ENCODE results near the gene TEKT5. TPM values are rescaled to one million over a fixed set of nuclear protein-coding genes. Genes with fewer than 3 reads are reported as not detected.

Gene TEKT5
- total RNA-seq, 1 experiment from 2014 or later: not detected

DNA sequence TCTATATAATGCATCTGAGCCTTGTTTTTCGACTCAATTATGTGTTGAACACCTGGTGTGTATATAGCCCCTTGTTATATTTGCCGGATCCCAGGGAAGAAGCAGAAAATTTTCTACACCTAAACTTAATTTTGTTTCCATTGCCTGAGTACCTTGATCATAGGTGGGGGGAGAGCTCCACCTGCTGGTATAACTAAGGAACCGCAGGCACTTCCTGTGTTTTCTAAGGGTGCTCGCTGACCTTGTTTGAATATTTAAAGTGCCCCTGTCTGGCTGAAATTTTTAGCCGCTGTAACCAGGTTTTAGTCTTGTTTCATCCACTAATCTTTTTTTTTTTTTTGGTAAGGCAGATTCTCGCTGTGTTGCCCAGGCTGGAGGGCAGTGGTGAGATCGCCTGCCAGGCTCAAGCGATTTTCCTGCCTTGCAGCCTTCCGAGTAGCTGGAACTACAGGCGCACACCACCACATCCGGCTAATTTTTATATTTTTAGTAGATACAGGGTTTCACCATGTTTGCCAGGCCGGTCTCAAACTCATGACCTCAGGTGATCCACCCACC lies 42.4 kb upstream of the TEKT5 start:
- ChIA-PET CTCF (interaction anchor here (0.6 to 7.3 kb wide), 31 partner anchors 12 to 1598 kb away, joined by 3 to 179 read pairs (median 4); no protein-coding TSS in a partner anchor), POLR2A (interaction anchor here (1.1 kb wide), 1 partner anchor 223 kb away, joined by 5 read pairs; no protein-coding TSS in a partner anchor)
- no peak overlapping the region for H3K27ac Mint-ChIP-seq (ENCODE audit: low read depth, unreplicated experiment)
- no peaks in the 10 kb centered on the region for H3K4me1 Mint-ChIP-seq (ENCODE audit: insufficient read depth, unreplicated experiment)
- TF ChIP-seq, protein P1, sequence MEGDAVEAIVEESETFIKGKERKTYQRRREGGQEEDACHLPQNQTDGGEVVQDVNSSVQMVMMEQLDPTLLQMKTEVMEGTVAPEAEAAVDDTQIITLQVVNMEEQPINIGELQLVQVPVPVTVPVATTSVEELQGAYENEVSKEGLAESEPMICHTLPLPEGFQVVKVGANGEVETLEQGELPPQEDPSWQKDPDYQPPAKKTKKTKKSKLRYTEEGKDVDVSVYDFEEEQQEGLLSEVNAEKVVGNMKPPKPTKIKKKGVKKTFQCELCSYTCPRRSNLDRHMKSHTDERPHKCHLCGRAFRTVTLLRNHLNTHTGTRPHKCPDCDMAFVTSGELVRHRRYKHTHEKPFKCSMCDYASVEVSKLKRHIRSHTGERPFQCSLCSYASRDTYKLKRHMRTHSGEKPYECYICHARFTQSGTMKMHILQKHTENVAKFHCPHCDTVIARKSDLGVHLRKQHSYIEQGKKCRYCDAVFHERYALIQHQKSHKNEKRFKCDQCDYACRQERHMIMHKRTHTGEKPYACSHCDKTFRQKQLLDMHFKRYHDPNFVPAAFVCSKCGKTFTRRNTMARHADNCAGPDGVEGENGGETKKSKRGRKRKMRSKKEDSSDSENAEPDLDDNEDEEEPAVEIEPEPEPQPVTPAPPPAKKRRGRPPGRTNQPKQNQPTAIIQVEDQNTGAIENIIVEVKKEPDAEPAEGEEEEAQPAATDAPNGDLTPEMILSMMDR (IDR thresholded peaks at IDR 0.05; ENCODE audit: unreplicated experiment): peak; percentile 78
- intact Hi-C loops (cut with micrococcal nuclease): loop anchor here (1.0 to 5.0 kb wide), 5 partner anchors 156 to 480 kb away; partner anchors contain the start of gene EMP2
- no peaks in the 10 kb centered on the region for H3K9me3 Mint-ChIP-seq (ENCODE audit: unreplicated experiment)
- H3K4me3 Mint-ChIP-seq (ENCODE audit: unreplicated experiment): no peak overlapping the region
- H3K27me3 Mint-ChIP-seq (ENCODE audit: insufficient read depth, unreplicated experiment): no peaks in the 10 kb centered on the region
- BruUV-seq (replicated peaks): no TSS peak
- peak; percentile 80 for DNase-seq (ENCODE audit: unreplicated experiment)
- H3K36me3 Mint-ChIP-seq (ENCODE audit: insufficient read depth, unreplicated experiment): no peaks in the 10 kb centered on the region

GRCh38 chr16:10731790-10732189 lies 37.1 kb upstream of the TEKT5 start:
- Mint-ChIP-seq H3K27me3 (ENCODE audit: insufficient read depth, unreplicated experiment) (no peaks in the 10 kb centered on the region), H3K27ac (ENCODE audit: low read depth, unreplicated experiment) (no peak overlapping the region), H3K36me3 (ENCODE audit: insufficient read depth, unreplicated experiment) (no peaks in the 10 kb centered on the region), H3K4me3 (ENCODE audit: unreplicated experiment) (no peak overlapping the region), H3K4me1 (ENCODE audit: insufficient read depth, unreplicated experiment) (no peaks in the 10 kb centered on the region), H3K9me3 (ENCODE audit: unreplicated experiment) (no peaks in the 10 kb centered on the region)
- ChIA-PET CTCF (interaction anchor here (0.5 to 2.5 kb wide), 11 partner anchors 147 to 1660 kb away, joined by 3 to 26 read pairs (median 3); no protein-coding TSS in a partner anchor), POLR2A (no interaction called here)
- TF ChIP-seq, protein P1 (IDR thresholded peaks at IDR 0.05; ENCODE audit: unreplicated experiment): no peak
- no TSS peak for BruUV-seq (replicated peaks)
- no peak for DNase-seq (ENCODE audit: unreplicated experiment)
- intact Hi-C loops (cut with micrococcal nuclease): no loop called here

- no peaks in the 10 kb centered on the region for H3K36me3 Mint-ChIP-seq (ENCODE audit: insufficient read depth, unreplicated experiment)
- H3K27me3 Mint-ChIP-seq (ENCODE audit: insufficient read depth, unreplicated experiment): no peaks in the 10 kb centered on the region
- CTCF ChIA-PET: interaction anchor here (0.7 to 1.4 kb wide), 5 partner anchors 66 to 216 kb away, joined by 3 to 9 read pairs (median 4); no protein-coding TSS in a partner anchor
- no peaks in the 10 kb centered on the region for H3K9me3 Mint-ChIP-seq (ENCODE audit: unreplicated experiment)
- H3K27ac Mint-ChIP-seq (ENCODE audit: low read depth, unreplicated experiment): no peak overlapping the region
- DNase-seq (ENCODE audit: unreplicated experiment): peak; percentile 92
- intact Hi-C loops (cut with micrococcal nuclease): no loop called here
- POLR2A ChIA-PET: interaction anchor here (0.5 to 0.7 kb wide), 3 partner anchors 15 to 200 kb away, joined by 3 to 4 read pairs (median 3); no protein-coding TSS in a partner anchor
- no peak overlapping the region for H3K4me3 Mint-ChIP-seq (ENCODE audit: unreplicated experiment)
- TF ChIP-seq, protein P1 (IDR thresholded peaks at IDR 0.05; ENCODE audit: unreplicated experiment): no peak
- no TSS peak for BruUV-seq (replicated peaks)
- peaks cover 3% of the 10 kb centered on the region for H3K4me1 Mint-ChIP-seq (ENCODE audit: insufficient read depth, unreplicated experiment)
These were observed 34.6 kb upstream of the TEKT5 start for GRCh38 chr16:10729104-10730048.
